ENCODE results near the gene CACUL1. TPM values are rescaled to one million over a fixed set of nuclear protein-coding genes. Genes with fewer than 3 reads are reported as not detected.

The CACUL1 gene
- total and polyA plus RNA-seq, 2 of the 13 experiments (the other 11 are each of a cell fraction or from before 2014, with no cell fraction given) = 14.2 to 31.0 TPM

GRCh38 chr10:118742782-118743181 is 12.0 kb downstream of the CACUL1 start:
- FAIRE-seq (no peak), ATAC-seq (no peak), DNase-seq (ENCODE audit: low spot score) (no peak)
- POLR2A ChIA-PET = no interaction called here
- 97% methylated on average over 1 of the region's 1 CpG for WGBS (ENCODE audit: low lambda C conversion rate)
- in situ Hi-C loops (cut with HindIII; ENCODE audit: extremely low pct_ligation_motif_present, low pct_unique_long_range_greater_than_20kb) = no loop called here
- Histone ChIP-seq H3K4me1 (ENCODE audit: insufficient read depth, low read length) (peaks cover 43% of the 10 kb centered on the region), H2AFZ (ENCODE audit: low read length) (no peak overlapping the region), H3K4me2 (ENCODE audit: low read depth, low read length) (no peak overlapping the region), H3K36me3 (replicated peaks in 1 of 2; ENCODE audit: control insufficient read depth in 1 of 2, insufficient read depth in 2 of 2, low read length in 2 of 2) (peaks cover 0 to 1% of the 10 kb centered on the region in 2 experiments; a peak in 1 of 5 replicates), H3K4me3 (replicated peaks in 1 of 3; ENCODE audit: insufficient read depth in 1 of 3, low read depth in 2 of 3, low read length in 3 of 3) (no peak overlapping the region), H3K27me3 (ENCODE audit: control insufficient read depth in 1 of 2, insufficient read depth in 2 of 2, low read length in 2 of 2) (no peaks in the 10 kb centered on the region), H3K9ac (ENCODE audit: insufficient read depth, low read depth, low read length) (no peak overlapping the region), H3K27ac (ENCODE audit: extremely low read length, insufficient read depth, low read length) (no peak overlapping the region), H3K79me2 (ENCODE audit: insufficient read depth, low read length) (peaks cover 85% of the 10 kb centered on the region), H3K9me3 (ENCODE audit: low read length) (no peaks in the 10 kb centered on the region), H4K20me1 (ENCODE audit: insufficient read depth, low read length) (peaks cover 25% of the 10 kb centered on the region)
- intact Hi-C loops (cut with micrococcal nuclease; ENCODE audit: unreplicated experiment) = no loop called here
- CTCF ChIA-PET (ENCODE audit: low intra/inter-chr PET ratio, low total read pairs) = no interaction called here
- BruUV-seq (replicated peaks) = no TSS peak
- TF ChIP-seq ZNF317 (CRISPR knock-in tag; IDR thresholded peaks at IDR 0.05) = no peak
- TF ChIP-seq ZNF230 (CRISPR knock-in tag; IDR thresholded peaks at IDR 0.05) = no peak
- no peak for TF ChIP-seq IRF2 (CRISPR knock-in tag; IDR thresholded peaks at IDR 0.05)
- TF ChIP-seq ZNF558 (CRISPR knock-in tag; IDR thresholded peaks at IDR 0.05; ENCODE audit: borderline replicate concordance) = no peak
- no peak for TF ChIP-seq KMT2B (CRISPR knock-in tag; IDR thresholded peaks at IDR 0.05)
- TF ChIP-seq ZNF18 (CRISPR knock-in tag; IDR thresholded peaks at IDR 0.05; ENCODE audit: insufficient replicate concordance) = no peak
- no peak for TF ChIP-seq ZNF772 (CRISPR knock-in tag; IDR thresholded peaks at IDR 0.05)
- no peak for TF ChIP-seq FOXO1 (CRISPR knock-in tag; IDR thresholded peaks at IDR 0.05)
- TF ChIP-seq MZF1 (CRISPR knock-in tag; IDR thresholded peaks at IDR 0.05; ENCODE audit: borderline replicate concordance) = no peak
- TF ChIP-seq SP1 (IDR thresholded peaks at IDR 0.05) = no peak
- TF ChIP-seq SP1 (CRISPR knock-in tag; IDR thresholded peaks at IDR 0.05) = no peak

Measured in HepG2 (cell line).